GM12878 (cell line): ENCODE measurements around the gene MALT1. TPM values are rescaled to one million over a fixed set of nuclear protein-coding genes. Genes with fewer than 3 reads are reported as not detected.
A peak's percentile ranks its signal among the peaks of the same experiment; 100 is the strongest.

ENCODE experiments used
- BCLAF1 ChIP-seq: fragments of 450-650 bp; IDR thresholded peaks from 2 replicates; pipeline ENCODE4 v1.6.1; 2017; ENCODE audit warnings: antibody characterized with exemption, mild to moderate bottlenecking, moderate library complexity
- BHLHE40 ChIP-seq, 2 experiments: fragments of 450-650 bp in 1 of 2; IDR thresholded peaks; 2 replicates each; pipeline ENCODE4 v1.6.1; 2011 to 2017; ENCODE audit warnings: low read depth in 2 of 2, borderline replicate concordance in 1 of 2, improper control_type of control experiment in 1 of 2, low read length in 1 of 2, mild to moderate bottlenecking in 1 of 2
- CEBPZ ChIP-seq: fragments of 150-350 bp; IDR thresholded peaks from 2 replicates; pipeline ENCODE4 v1.6.1; 2016; ENCODE audit warnings: low read depth, low read length
- CHD2 ChIP-seq: IDR thresholded peaks from 2 replicates; pipeline ENCODE4 v1.6.1; 2011; ENCODE audit warnings: low read depth, low read length, improper control_type of control experiment, borderline replicate concordance
- CHD4 ChIP-seq: fragments of 200-600 bp; sonication (generic); IDR thresholded peaks from 2 replicates; pipeline ENCODE4 v1.6.1; 2016; ENCODE audit warnings: mild to moderate bottlenecking
- E2F4 ChIP-seq: IDR thresholded peaks from 2 replicates; pipeline ENCODE4 v1.6.1; 2012; ENCODE audit warnings: low read depth, low read length, improper control_type of control experiment
- ELK1 ChIP-seq: IDR thresholded peaks from 2 replicates; pipeline ENCODE4 v1.6.1; 2012; ENCODE audit warnings: low read depth, low read length, improper control_type of control experiment
- EP300 ChIP-seq, 2 experiments: fragments of 150-350 bp in 1 of 2; IDR thresholded peaks; 2 replicates each; pipeline ENCODE4 v1.6.1; 2011 to 2012; ENCODE audit warnings: low read depth in 2 of 2, low read length in 2 of 2, borderline replicate concordance in 1 of 2, improper control_type of control experiment in 1 of 2, inconsistent platforms in 1 of 2; ENCODE audit not compliant: control insufficient read depth in 1 of 2
- ETV6 ChIP-seq, 2 experiments: fragments of 450-650 bp in 1 of 2; IDR thresholded peaks in 1 of 2; conservative IDR thresholded peaks in 1 of 2; 2 replicates each; pipeline ENCODE4 v1.6.1; 2014; ENCODE audit warnings: antibody characterized with exemption in 1 of 2, borderline replicate concordance in 1 of 2, low read depth in 1 of 2, mild to moderate bottlenecking in 1 of 2, moderate library complexity in 1 of 2
- GATAD2B ChIP-seq: fragments of 450-650 bp; conservative IDR thresholded peaks from 2 replicates; pipeline ENCODE4 v1.6.1; 2017; ENCODE audit warnings: low read depth, mild to moderate bottlenecking, moderate library complexity
- HDAC6 ChIP-seq: fragments of 200-600 bp; sonication (generic); IDR thresholded peaks from one replicate; pipeline ENCODE4 v1.8.0; 2017; ENCODE audit warnings: antibody characterized with exemption; ENCODE audit not compliant: unreplicated experiment
- JUNB ChIP-seq: IDR thresholded peaks from 2 replicates; pipeline ENCODE4 v1.6.1; 2016; ENCODE audit warnings: antibody characterized with exemption, mild to moderate bottlenecking
- MEF2A ChIP-seq: IDR thresholded peaks from 2 replicates; pipeline ENCODE4 v1.6.1; 2011; ENCODE audit warnings: low read depth, mild to moderate bottlenecking, low read length, moderate library complexity; ENCODE audit not compliant: insufficient read depth
- PML ChIP-seq: IDR thresholded peaks from 2 replicates; pipeline ENCODE4 v1.6.1; 2012; ENCODE audit warnings: low read length, inconsistent platforms
- POLR2AphosphoS5 ChIP-seq: IDR thresholded peaks from 2 replicates; pipeline ENCODE4 v1.6.1; 2011; ENCODE audit warnings: mild to moderate bottlenecking, low read length, inconsistent platforms
- RUNX3 ChIP-seq: IDR thresholded peaks from 2 replicates; pipeline ENCODE4 v1.6.1; 2012; ENCODE audit warnings: low read length, inconsistent platforms
- SMAD5 ChIP-seq: IDR thresholded peaks from 2 replicates; pipeline ENCODE4 v1.6.1; 2016; ENCODE audit warnings: antibody characterized with exemption, low read depth
- SMC3 ChIP-seq: IDR thresholded peaks from 2 replicates; pipeline ENCODE4 v1.6.1; 2011; ENCODE audit warnings: low read length, improper control_type of control experiment, borderline replicate concordance
- SP1 ChIP-seq: IDR thresholded peaks from one replicate; pipeline ENCODE4 v1.6.1; 2011; ENCODE audit warnings: low read depth, low read length
- SRF ChIP-seq, 2 experiments: IDR thresholded peaks; 2 replicates each; pipeline ENCODE4 v1.6.1; 2011; ENCODE audit warnings: low read depth in 2 of 2, low read length in 2 of 2, mild to moderate bottlenecking in 1 of 2, moderate library complexity in 1 of 2
- WRNIP1 ChIP-seq: IDR thresholded peaks from 2 replicates; pipeline ENCODE4 v1.6.1; 2011; ENCODE audit warnings: low read depth, low read length, improper control_type of control experiment, borderline replicate concordance
- ZNF274 ChIP-seq: IDR thresholded peaks from one replicate; pipeline ENCODE4 v1.8.0; 2011; ENCODE audit not compliant: insufficient read length, insufficient read depth
- polyA plus RNA-seq, 11 experiments: library from polyadenylated mRNA; depleted of rRNA in 4 of 11; unstranded in 6 of 11; stranded (reverse) in 5 of 11; fragments of >200 nt; fragmentation: Nextera tagmentation in 4 of 11; fragmentation: Illumina TruSeq in 1 of 11; extraction: Ambion mirVana in 4 of 11; extraction: Trizol in 1 of 11; gene quantifications; 1 replicate in 1 of 11; 2 replicates in 10 of 11; pipeline versions ENCODE4 v1.2.1 to v1.2.3, GENCODE V29; 2011 to 2016; ENCODE audit warnings: inconsistent platforms in 2 of 11, missing spikeins in 2 of 11, low read depth in 1 of 11
- total RNA-seq, 4 experiments: library from RNA; depleted of rRNA in 3 of 4; stranded (reverse); fragments of >200 nt in 3 of 4; fragmentation: Illumina TruSeq in 1 of 4; extraction: Trizol in 1 of 4; gene quantifications; 2 replicates each; pipeline versions ENCODE4 v1.2.1 to v1.2.3, GENCODE V29; 2013 to 2021

The MALT1 gene
- total and polyA plus RNA-seq, 10 of the 15 experiments (the other 5 are each of a cell fraction or from before 2014, with no cell fraction given): 17.6 to 126 (median 45.4) TPM

GRCh38 chr18:58671111-58671631, at the start of gene MALT1 (continued):
- TF ChIP-seq WRNIP1 (no peak), GATAD2B (0 out of 2 replicates have a peak, but pooled peaks have one; percentile 90), CEBPZ (no peak), BCLAF1 (no peak), ZNF274 (no peak), ETV6 (conservative IDR thresholded peaks at IDR 0.05 in 1 of 2, IDR thresholded peaks at IDR 0.05 in 1 of 2; ENCODE audit: borderline replicate concordance in 1 of 2, low read depth in 1 of 2) (peak in 1 of 2 experiments; percentile 89; a peak in 2 of 4 replicates), MEF2A (no peak), JUNB (no peak; the same call in 1 of the 2 replicates), ELK1 (no peak; the same call in none of the 2 replicates), PML (0 out of 2 replicates have a peak, but pooled peaks have one; percentile 57), E2F4 (peak; percentile 90), CHD4 (no peak), EP300 (IDR thresholded peaks at IDR 0.05; ENCODE audit: borderline replicate concordance in 1 of 2, control insufficient read depth in 1 of 2, low read depth in 2 of 2, low read length in 2 of 2) (peak in 1 of 2 experiments; percentile 17; a peak in 1 of 4 replicates), SMAD5 (no peak; the same call in 1 of the 2 replicates), SMC3 (peak; percentile 14; the same call in 1 of the 2 replicates), RUNX3 (peak; percentile 62; the same call in 1 of the 2 replicates), SP1 (peak; percentile 5), SRF (IDR thresholded peaks at IDR 0.05; ENCODE audit: low read depth in 2 of 2, low read length in 2 of 2) (peak in 1 of 2 experiments; percentile 70; a peak in 1 of 4 replicates), POLR2AphosphoS5 (peak; percentile 86), HDAC6 (peak; percentile 72), CHD2 (no peak), BHLHE40 (IDR thresholded peaks at IDR 0.05; ENCODE audit: borderline replicate concordance in 1 of 2, low read depth in 2 of 2, low read length in 1 of 2) (peak; percentile 48 to 87; a peak in 3 of 4 replicates)
